Ramos (cell line): ENCODE data around the gene HK1.
"Not testable (repeated sequence)": the region's sequence is repeated elsewhere in the genome, so short reads cannot be mapped to it uniquely, and the experiment has no call there.

Experiments
- in situ Hi-C: fragments of 300-500 bp; cut with MboI; formaldehyde crosslinking; loops from one replicate; pipeline ENCODE4 v1.14.3; 2022; ENCODE audit warnings: low sequenced_read_pairs; ENCODE audit not compliant: unreplicated experiment

HK1 gene

GRCh38 chr10:69250041-69250440, 28.3 kb upstream of the HK1 start:
- in situ Hi-C loops = no loop called here

GRCh38 chr10:69251417-69251816, 26.9 kb upstream of the HK1 start:
- in situ Hi-C loops = not testable (repeated sequence)

DNA sequence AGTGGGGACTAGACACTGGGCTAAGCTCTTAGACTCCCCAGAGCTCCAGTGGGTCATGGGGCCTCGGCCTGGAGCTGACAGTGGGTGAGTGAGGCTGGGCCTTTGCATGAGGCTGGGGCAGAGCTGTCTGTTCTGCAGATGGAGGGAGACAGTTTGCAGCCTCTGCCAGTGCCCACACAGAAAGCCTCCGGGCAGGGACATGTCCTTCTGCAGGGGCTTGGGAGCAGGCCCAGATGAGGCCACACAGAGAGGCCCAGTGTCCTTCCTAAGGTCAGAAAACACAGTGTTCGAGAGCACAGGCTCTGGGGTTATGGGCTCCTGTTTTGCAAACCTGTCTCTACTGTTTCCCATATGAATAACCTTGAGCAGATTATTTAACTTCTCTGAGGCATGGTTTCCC, 25.1 kb upstream of the HK1 start:
- in situ Hi-C loops = no loop called here

GRCh38 chr10:69254877-69255276, 23.4 kb upstream of the HK1 start:
- in situ Hi-C loops = no loop called here

GRCh38 chr10:69259547-69260243, 18.6 kb upstream of the HK1 start:
- in situ Hi-C loops = no loop called here

GRCh38 chr10:69261184-69261583, 17.1 kb upstream of the HK1 start:
- in situ Hi-C loops = no loop called here

DNA sequence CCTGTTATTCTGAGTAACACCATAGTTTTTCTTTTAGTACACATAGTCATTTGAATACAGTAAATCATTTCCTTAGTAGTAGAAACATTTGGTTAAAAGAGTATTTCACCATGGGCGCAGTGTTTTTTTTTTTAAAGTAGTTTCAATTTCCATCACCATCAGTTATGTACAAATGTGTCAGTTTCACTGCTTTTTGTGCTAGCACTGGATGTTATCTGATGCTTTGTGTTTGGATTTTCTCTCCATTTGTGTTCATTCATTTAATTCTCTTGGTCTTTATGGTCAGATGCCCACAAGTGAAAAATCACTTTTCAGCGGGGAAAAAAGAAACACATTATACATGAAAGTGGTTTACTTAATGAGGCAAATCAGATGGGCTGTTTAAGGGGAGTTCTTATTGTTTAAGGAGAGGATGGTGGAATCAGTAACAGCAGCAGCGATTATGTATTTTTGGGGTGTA, 16.0 kb upstream of the HK1 start:
- in situ Hi-C loops = no loop called here

DNA sequence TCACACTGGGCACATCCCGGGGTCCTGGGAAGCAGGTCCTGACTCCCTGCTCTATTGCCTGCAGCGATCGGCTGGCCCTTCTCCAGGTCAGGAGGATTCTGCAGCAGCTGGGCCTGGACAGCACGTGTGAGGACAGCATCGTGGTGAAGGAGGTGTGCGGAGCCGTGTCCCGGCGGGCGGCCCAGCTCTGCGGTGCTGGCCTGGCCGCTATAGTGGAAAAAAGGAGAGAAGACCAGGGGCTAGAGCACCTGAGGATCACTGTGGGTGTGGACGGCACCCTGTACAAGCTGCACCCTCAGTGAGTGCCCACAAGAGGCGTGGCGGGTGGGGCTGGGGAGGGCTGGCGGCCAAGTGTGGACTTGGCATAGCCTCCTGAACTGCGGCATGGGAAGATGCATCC, 12.8 kb upstream of the HK1 start:
- in situ Hi-C loops = no loop called here

DNA sequence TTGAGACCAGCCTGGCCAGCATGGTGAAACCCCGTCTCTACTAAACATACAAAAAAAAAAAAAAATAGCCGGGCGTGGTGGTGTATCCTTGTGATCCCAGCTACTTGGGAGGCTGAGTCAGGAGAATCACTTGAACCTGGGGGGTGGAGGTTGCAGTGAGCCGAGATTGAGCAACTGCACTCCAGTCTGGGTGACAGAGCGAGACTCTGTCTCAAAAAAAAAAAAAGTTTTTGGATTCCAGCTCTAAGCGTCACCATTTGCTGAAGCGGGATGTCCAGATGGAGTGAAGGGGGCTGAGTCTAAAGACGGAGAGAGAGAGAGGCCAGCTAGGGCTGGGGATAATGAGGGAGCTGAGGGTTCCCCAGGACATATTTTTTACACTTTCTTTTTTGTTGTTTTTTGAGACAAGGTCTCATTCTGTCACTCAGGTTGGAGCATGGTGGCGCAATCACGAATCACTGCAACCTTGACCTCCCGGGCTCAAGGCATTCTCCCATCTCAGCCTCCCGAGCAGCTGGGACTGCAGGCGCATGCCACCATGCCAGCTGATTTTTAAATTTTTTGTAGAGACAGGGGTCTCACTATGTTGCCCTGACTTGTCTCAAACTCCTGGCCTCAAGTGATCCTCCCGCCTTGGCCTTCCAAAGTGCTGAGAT, 9.4 kb upstream of the HK1 start:
- in situ Hi-C loops = no loop called here

GRCh38 chr10:69269761-69270160, 8.5 kb upstream of the HK1 start:
- in situ Hi-C loops = no loop called here

- in situ Hi-C loops = no loop called here
These were observed 7.3 kb upstream of the HK1 start for GRCh38 chr10:69270990-69271389.

- in situ Hi-C loops = no loop called here
These were observed 5.7 kb upstream of the HK1 start for GRCh38 chr10:69272624-69273023.

GRCh38 chr10:69275444-69275843, 2.9 kb upstream of the HK1 start:
- in situ Hi-C loops = no loop called here

DNA sequence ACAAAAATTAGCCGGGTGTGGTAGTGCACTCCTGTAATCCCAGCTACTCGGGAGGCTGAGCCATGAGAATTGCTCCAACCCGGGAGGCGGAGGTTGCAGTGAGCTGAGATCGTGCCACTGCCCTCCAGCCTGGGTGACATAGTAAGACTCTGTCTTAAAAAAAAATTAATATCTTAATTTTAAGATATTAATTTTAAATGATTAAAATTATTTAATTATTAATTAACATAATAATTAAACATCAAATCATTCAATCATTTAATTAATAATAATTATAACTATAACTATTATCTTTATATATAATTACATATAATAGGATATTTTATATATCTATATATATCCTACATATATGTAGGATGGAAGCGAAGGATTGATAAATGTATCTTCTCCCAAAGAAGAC, 1.8 kb upstream of the HK1 start:
- in situ Hi-C loops = no loop called here

- in situ Hi-C loops = no loop called here
These were observed 814 bp downstream of the HK1 start for GRCh38 chr10:69279110-69279509.

DNA sequence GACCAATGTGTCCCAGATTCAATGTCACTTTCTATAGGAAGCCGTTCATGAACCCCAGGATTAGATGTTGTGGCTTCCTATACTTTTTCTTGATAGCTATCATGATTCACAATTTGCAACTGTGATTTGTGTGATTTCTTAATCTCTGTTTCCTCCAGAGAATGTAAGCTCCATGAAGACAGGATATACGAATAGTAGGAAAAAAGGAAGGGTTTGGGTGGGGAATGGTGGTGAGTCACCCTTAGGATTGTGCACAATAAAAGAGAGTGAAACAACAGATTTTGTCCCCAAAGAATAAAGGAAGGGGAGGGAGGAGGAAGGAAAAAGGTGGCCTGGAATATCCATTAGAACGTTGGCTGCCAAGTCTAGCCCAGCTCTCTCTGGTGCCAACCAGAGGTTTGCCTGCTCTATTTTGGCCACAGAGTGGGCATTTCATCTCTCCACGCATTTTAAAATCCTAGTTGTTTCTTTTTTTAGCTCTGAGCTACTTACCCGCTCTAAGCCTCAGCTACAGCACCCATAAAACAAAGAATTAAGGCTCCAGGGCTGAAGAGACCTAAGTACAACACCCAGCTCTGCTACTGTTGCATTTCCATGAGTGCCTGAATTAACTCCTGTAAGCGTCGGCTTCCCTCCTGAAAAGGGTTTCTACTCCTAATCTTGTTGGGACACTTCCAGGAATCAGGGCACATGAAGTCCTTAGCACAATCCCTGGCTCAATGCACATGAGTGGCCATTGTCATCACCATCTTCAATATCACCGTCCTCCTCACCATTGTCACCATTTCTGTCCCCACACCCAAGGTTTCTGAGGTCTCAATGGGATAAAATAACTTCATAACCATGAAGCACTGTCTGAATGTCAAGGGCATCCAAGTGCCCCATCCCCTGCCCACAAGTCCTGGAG, 3.5 kb downstream of the HK1 start:
- in situ Hi-C loops = no loop called here

GRCh38 chr10:69284402-69284801, 6.1 kb downstream of the HK1 start:
- in situ Hi-C loops = not testable (repeated sequence)

DNA sequence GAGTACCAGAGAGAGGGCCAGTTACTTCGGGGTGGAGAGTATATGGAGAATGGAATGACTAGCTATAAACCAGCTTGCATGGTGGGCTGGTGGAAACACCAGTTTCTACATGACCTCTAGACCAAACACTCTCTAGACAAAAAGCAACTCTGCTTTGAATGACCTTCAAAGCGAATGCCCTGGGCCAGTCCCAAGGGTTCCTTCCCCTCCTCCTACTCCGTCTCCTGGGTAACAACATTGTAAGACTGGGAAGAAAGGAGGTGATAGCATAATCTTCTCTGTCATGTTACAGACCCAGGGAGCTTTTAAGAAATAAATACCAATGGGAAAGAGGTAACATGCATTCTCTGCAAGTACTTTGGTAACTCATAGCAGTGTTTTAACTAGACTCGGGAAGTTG, 7.4 kb downstream of the HK1 start:
- in situ Hi-C loops = no loop called here

DNA sequence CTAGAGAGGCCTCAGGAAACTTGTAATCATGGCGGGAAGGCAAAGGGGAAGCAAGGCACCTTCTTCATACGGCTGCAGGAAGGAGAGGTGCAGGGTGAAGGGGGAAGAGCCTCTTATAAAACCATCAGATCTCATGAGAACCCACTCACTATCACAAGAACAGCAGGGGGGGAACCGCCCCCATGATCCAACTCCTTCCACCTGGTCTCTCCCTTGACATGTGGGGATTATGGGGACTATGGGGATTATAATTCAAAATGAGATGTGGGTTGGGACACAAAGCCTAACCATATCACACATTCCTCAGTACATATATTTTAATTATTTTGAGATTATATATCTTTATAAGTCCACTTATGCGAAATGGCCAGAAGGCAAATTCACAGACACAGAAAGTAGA, 8.9 kb downstream of the HK1 start:
- in situ Hi-C loops = no loop called here

DNA sequence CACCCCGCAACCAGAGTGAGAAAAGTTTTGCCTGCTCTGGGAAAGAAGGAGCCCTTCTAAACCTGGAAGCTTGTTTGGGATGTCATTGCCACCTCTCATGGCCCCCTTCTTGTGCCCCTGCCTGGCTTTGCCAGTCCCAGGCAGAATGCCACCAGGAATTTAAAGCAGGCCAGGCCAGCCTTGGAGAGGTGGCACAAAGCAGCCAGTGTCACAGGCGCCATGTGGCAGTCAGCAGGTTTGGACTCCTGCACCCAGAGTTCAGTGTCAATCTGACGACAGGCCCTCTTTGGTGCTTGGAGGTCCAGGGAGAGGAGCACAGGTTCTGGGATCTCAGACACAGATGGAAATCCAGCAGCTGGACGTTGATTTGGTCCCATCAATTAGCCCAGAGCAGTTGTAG, 12.7 kb downstream of the HK1 start:
- in situ Hi-C loops = no loop called here

DNA sequence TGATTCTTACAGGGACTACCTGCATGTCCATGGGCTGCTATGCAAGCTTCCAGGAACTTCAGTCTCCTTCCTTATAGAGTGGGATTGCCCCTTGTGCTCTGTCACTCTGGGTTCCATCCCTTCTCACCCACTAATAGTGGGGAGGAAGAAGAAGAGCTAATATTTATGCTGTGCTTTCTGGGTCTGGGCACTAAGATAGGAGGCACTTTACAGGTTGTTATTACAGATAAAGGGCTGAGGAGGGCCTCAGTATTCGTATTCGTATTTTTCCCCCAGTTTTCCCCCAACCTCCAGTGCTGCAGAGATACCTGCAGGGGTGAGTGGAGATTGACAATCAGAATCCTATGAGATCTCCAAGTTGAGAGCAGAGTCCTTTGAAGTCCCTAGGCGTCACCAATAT, 14.2 kb downstream of the HK1 start:
- in situ Hi-C loops = no loop called here
